ENCODE measurements around the gene TRIM28. TPM values are rescaled to one million over a fixed set of nuclear protein-coding genes. Genes with fewer than 3 reads are reported as not detected.
A peak's percentile ranks its signal among the peaks of the same experiment; 100 is the strongest.
"Not testable (repeated sequence)": the region's sequence is repeated elsewhere in the genome, so short reads cannot be mapped to it uniquely, and the experiment has no call there.

The TRIM28 gene
- total RNA-seq, result 100 to 1,000 TPM; 159 to 168 TPM
- long read RNA-seq, donor 1, transcript TRIM28-201 (17 exons, 2,960 nt), result major isoform, 31 of 51 reads
- long read RNA-seq, donor 1, partial matches to known transcripts, result 12 of 51 reads
- long read RNA-seq, donor 1, other reads (novel, unspliced or antisense), result 6 of 51 reads
- long read RNA-seq, donor 2, transcript TRIM28-201 (17 exons, 2,960 nt), result major isoform, 23 of 110 reads
- long read RNA-seq, donor 2, partial matches to known transcripts, result 79 of 110 reads
- long read RNA-seq, donor 2, other reads (novel, unspliced or antisense), result 6 of 110 reads

GRCh38 chr19:58543826-58544590 is at the start of gene TRIM28:
Gene TRIM28 (plus strand): TSS chr19:58544064. CDS start chr19:58544758, 694 bp downstream.
- intact Hi-C loops (cut with DNase I), result no loop called here
- peak; percentile 100 for DNase-seq (ENCODE audit: low spot score)

GRCh38 chr19:58497634-58498170 is 46.2 kb upstream of the TRIM28 start:
- intact Hi-C loops (cut with DNase I), result no loop called here
- no peak for DNase-seq (ENCODE audit: low spot score)

DNA sequence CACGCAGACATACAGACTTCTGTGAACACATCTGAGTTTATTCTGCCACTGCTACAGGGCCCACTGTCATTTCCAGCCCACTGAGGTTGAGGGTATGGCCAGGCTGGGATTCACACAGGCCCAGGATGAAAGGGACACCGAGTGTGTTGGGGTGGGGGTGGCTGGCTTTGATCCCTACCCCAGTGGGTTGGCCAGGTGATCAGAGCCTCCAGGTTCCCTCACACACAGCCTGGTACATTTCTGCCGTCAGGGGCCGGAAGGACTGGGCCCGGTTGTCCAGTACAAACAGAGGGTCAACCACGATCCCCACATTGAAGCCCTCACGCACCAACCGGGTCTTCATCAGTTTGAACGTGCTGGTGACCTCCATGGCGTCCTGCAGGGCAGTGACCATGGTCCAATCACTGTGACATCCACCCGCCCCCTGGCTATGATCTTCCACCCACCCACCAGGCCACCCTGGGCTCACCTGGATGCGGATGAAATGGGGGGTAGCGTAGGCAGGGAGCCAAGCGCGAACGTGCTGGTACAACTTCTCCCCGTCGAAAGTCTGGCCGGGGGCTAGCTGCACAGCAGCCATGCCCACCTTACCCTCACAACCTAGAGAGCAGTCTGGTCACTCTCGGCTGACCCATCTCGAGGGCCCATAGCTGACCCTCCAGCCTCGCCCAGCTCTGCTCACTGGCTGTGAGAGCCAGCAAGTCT is 45.4 kb upstream of the TRIM28 start:
- intact Hi-C loops (cut with DNase I), result no loop called here
- no peak for DNase-seq (ENCODE audit: low spot score)

DNA sequence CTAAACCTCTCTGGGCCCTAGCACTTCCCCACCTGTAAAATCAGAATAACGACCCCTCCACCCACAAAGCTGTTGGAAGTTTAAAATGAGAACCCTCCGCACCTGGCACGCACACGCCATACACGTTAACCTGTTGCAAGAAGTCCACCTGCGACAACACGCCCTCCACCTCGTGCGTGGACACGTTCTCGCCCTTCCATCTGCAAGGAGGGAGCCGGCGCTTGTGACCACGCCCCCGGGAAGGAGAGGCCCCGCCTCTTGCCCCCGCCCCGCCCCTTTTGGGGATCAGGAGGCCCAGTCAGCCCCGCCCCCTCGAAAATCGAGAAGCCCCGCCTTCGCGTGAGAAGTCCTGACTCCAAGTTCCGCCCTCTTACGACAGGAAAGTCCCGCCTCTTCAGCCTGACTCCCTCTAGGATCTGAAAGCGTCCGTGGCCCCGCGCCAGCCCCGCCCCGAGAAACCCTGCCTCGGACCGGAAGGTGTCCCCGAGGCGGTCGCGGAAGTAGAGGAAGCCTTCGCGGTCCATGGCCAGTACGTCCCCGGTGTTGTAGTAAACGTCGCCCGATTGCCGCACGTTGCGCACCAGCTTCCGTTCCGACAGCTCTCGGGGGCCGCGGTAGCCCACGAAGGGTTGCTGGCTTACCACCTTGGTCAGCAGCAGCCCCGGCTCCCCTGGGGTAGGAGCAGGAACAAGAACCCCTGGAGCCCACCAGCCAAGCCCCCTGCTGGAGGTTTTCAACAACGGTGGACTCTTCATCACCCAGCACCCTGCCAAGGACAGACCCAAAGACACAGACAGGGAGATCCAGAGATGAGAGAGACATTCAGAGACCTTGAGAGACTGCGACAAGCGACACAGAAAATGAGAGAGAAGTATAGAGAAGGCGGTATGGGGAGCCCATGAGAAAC is 44.6 kb upstream of the TRIM28 start:
- peak; percentile 100 for DNase-seq (ENCODE audit: low spot score)

DNA sequence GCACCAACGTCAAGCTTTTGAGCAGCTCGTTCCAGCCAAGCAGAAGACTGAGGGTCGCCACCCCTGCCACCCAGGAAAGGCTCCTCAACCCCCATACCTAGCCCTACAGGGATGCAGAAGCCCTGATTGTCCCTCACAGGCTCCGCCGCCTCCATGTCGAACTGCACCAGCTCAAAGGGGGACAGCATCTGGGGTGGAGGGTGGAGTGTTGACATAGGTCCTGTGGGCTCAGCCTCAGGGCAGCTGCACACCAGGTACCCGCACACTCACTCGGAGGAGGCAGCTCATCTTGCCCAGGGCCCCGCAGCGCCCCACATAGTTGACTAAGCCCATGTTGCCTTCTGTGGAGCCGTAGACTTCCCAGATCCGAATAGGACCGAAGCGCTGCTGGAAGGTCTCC is 43.6 kb upstream of the TRIM28 start:
- intact Hi-C loops (cut with DNase I), result no loop called here
- DNase-seq (ENCODE audit: low spot score), result no peak

More for the DNA sequence above, 44.6 kb upstream of the TRIM28 start:
- intact Hi-C loops (cut with DNase I), result no loop called here

DNA sequence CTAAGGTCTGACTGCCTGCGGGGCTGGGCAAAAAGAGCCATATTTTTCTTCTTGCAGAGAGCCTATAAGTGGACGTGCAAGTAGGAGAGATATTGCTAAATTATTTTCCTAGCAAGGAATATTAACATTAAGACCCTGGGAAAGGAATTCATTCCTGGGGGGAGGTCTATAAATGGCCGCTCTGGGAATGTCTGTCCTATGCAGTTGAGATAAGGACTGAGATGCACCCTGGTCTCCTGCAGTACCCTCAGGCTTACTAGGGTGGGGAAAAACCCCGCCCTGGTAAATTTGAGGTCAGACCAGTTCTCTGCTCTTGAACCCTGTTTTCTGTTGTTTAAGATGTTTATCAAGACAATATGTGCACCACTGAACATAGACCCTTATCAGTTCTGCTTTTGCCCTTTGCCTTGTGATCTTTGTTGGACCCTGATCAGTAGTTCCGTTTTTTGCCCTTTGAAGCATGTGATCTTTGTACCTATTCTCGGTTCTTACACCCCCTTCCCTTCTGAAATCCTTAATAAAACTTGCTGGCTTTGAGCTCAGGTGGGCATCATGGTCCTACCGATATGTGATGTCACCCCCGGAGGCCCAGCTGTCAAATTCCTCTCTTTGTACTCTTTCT is 36.2 kb upstream of the TRIM28 start:
- intact Hi-C loops (cut with DNase I), result not testable (repeated sequence)

DNA sequence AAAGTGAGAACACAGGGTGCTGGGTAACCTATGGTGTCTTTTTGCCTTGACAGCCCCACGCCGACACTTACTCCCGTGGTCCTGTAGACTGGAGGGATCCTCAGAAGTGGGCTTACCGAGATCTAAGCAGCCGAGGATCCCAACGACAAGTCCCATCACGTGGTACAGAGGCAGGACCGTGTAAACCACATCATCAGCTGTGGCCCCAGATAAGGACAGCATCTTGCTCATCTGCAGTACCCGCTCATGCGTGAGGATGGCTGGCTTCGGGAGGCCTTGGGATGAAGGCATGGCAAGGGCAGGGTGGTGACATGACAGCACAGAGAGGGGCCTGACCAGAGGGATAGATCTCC is 34.2 kb upstream of the TRIM28 start:
- no peak for DNase-seq (ENCODE audit: low spot score)

More for the DNA sequence above, 36.2 kb upstream of the TRIM28 start:
- not testable (repeated sequence) for DNase-seq (ENCODE audit: low spot score)

GRCh38 chr19:58510084-58510862 is 33.6 kb upstream of the TRIM28 start:
- intact Hi-C loops (cut with DNase I), result no loop called here
- DNase-seq (ENCODE audit: low spot score), result no peak

More for the DNA sequence above, 34.2 kb upstream of the TRIM28 start:
- intact Hi-C loops (cut with DNase I), result no loop called here

DNA sequence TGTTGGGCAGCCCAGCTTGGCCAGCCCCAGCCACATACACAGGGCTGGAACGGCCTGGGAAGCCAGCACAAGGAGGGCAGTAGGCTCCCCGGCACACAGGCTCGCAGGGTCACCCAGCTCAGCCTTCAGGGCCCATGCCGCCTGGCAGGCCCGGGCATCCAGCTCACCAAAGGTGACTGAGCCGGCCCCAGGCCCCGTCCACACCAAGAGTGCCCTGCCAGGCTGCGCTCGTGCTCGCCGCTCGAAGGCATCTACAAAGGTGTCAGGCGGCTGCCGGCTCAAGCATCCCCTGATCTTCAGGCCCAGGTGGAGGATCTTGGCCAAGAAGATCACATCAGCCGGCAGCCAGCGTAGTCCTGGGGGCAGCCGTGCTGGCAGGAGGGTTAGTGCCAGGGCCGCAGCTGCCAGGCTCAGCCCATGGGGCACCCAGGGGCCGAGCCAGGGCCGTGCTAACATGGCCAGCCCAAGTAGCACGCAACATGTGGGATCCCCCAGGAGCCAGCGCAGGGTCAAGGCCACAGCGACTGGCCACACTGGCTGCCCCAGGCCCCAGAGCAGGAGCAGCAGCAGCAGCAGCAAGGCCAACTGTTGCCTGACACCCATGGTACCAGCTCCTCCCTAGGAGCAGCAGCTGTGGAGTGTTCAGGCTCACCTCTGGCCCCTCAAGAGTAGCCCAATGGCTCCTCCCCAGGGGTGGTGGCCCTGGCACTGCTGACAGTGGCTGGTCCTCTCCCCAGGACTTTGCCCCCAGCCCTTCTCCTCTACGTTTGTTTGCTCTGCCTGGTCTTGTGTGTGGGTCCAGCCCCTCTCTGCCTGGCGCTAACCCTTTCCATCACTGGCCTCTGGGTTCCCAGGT is 32.3 kb upstream of the TRIM28 start, which contains the start of gene SLC27A5:
SLC27A5 (minus strand) TSS at position 640 of the 856 bp plus-strand sequence; CDS start at position 603, 37 bp downstream.
- intact Hi-C loops (cut with DNase I), result no loop called here

DNA sequence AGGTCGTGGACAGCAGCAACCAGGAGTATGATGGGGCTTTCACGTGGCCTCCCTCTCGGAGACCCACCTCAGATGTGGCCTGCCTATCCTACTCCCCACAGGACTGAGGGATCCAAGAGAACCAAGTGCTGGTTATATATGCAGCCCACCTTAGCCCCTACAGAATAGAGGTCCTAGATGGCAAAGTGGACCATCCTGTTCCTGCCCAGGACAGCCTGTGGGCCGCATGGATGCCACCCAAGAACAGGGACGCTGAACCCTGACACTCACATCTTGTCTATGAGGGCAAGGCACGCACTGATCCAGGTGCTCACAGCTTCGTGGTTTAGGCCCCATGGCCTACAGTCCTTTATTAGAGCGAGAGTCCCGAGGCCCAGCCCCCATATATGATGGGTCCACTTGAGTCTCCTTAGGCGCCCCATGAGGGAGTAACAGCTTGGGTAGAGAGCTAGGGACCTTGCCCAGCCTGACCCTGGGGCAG is 30.6 kb upstream of the TRIM28 start:
- intact Hi-C loops (cut with DNase I), result no loop called here
- no peak for DNase-seq (ENCODE audit: low spot score)

More for the DNA sequence above, 32.3 kb upstream of the TRIM28 start, which contains the start of gene SLC27A5:
- no peak for DNase-seq (ENCODE audit: low spot score)

DNA sequence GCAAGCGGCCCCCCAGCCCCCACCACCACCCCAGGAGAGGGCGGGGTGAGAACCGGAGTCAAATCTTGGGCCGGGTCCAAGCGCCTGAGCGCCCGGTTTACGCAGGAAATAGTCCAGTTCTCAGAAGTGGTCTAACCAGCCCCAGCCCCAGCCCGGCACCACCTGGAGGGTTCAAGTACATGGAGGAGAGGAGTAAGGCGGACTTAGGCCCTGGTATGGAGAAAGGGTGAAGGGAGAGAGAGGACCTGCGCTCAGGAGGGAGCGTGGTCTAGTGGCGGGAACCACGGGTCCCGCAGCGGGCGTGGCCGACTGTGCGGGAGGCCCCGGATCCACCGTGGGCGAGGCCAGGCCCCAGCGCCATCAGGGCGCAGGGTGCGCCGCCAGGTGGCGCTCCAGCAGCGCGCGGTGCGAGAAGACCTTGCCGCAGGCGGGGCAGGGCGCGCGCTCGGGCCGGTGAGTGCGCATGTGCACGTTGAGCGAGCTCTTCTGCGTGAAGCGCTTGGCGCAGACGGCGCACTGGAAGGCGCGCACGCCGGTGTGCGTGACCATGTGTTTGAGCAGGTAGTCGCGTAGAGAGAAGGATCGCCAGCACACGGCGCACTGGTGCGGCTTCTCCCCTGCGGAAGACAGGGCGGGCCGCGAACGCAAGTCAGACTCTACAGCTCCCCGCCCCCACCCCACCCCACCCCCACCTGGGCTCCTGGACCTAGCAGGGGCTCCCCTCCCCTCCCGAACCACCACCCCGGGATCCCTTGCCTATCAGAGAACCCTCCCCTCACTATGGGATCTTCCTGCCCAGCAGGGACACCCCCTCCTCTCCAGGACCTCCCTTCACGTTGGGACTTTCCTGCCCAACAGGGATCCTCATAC is 29.9 kb upstream of the TRIM28 start:
- intact Hi-C loops (cut with DNase I), result no loop called here
- DNase-seq (ENCODE audit: low spot score), result peak; percentile 98

- DNase-seq (ENCODE audit: low spot score), result no peak
- intact Hi-C loops (cut with DNase I), result no loop called here
Measured at GRCh38 chr19:58514564-58515022, 29.3 kb upstream of the TRIM28 start.

DNA sequence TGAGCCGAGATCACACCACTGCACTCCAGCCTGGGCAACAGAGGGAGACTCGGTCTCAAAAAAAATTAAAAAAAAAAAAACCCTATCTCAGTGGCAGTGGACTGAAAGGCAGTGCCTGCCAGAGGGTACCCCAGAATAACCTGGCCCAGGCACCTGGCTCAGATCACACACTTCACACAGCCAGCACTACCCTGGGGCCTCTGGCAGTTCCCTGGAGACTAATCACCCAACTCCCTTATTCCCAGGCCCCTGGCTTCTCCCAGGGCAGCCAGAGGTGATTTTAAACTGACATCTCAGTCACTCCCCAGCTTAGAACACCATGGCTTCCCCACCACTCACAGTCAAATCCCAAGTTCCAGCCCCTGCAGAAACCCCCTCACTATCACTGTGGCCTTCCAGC is 28.6 kb upstream of the TRIM28 start:
- intact Hi-C loops (cut with DNase I), result no loop called here
- no peak for DNase-seq (ENCODE audit: low spot score)

- no peak for DNase-seq (ENCODE audit: low spot score)
- intact Hi-C loops (cut with DNase I), result no loop called here
Measured at GRCh38 chr19:58516246-58516836, 27.5 kb upstream of the TRIM28 start.

Data from posterior vena cava (tissue), 2 donors.